Measurements from ENCODE around the gene SOX14. TPM values are rescaled to one million over a fixed set of nuclear protein-coding genes. Genes with fewer than 3 reads are reported as not detected.

SOX14 gene
- not detected for total RNA-seq

DNA sequence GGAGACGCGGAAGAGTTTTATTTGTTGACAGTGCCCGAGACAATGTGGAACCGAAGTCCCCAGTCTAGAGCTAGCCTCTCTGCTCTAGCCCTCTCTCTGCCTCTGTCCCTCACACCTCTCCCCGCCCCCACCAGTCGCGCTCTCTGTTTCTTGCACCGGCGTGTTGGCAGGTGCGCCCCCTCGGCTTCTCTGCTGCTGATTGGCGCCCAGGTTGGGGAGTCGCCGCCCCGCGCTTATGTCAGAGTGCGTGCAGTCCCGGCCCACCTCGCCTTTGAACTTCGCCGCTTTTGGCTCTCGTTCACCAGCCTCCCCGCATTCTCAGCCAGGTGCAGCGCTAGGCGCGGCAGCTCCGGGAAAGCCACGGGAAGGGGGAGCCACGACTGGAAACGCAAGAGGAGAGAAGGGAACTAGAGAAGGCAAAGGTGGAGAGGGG is at the start of gene SOX14:
SOX14 (plus strand) TSS at position 315 of the 433 bp plus-strand sequence. CDS start 470 bp downstream, outside the sequence.
- Mint-ChIP-seq H3K36me3 (no peaks in the 10 kb centered on the region), H3K9me3 (no peaks in the 10 kb centered on the region), H3K4me3 (no peak within 1 kb of the TSS), H3K27ac (no peak within 1 kb of the TSS), H3K4me1 (ENCODE audit: low read depth) (peaks cover 5% of the 10 kb centered on the region), H3K27me3 (peaks cover 75% of the 10 kb centered on the region)
- intact Hi-C loops (cut with micrococcal nuclease), result no loop called here
- peak; percentile 16 for DNase-seq
- ChIA-PET CTCF (no interaction called here), POLR2A (no interaction called here)

DNA sequence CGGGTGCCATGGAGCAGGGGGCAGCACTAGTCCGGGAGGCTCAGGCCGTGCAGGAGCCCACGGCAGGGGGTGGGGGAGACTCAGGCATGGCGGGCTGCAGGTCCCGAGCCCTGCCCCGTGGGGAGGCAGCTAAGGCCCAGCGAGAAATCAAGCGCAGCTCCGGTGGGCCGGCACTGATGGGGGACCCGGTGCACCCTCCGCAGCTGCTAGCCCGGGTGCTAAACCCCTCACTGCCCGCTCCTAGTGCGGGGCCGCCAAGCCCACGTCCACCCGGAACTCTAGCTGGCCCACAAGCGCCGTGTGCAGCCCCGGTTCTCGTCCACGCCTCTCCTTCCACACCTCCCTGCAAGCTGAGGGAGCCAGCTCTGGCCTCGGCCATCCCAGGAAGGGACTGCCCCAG is 49.6 kb upstream of the SOX14 start:
- Mint-ChIP-seq H3K36me3 (no peaks in the 10 kb centered on the region), H3K27me3 (no peaks in the 10 kb centered on the region), H3K9me3 (peaks cover 17% of the 10 kb centered on the region), H3K27ac (no peak overlapping the region), H3K4me3 (no peak overlapping the region), H3K4me1 (ENCODE audit: low read depth) (no peaks in the 10 kb centered on the region)
- DNase-seq, result no peak
- CTCF ChIA-PET, result no interaction called here
- intact Hi-C loops (cut with micrococcal nuclease), result no loop called here
- POLR2A ChIA-PET, result no interaction called here

DNA sequence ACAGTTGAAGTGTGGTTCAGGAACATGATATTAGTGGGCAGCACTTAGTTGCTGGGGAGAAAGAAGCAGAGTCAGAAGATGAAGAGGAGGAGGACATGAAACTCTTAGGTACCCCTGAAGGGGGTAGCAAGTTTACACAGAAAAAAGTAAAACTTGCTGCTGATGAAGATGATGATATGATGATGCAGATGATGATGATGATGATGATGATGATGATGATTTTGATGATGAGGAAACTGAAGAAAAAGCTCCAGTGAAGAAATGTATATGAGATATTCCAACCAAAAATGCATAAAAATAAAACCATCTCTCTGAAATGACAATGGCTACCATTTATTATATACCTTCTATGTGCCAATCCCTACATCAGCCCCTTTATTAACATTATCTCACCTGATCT is 39.9 kb upstream of the SOX14 start:
- Mint-ChIP-seq H3K27ac (no peak overlapping the region), H3K4me1 (ENCODE audit: low read depth) (no peaks in the 10 kb centered on the region), H3K36me3 (no peaks in the 10 kb centered on the region), H3K27me3 (no peaks in the 10 kb centered on the region), H3K4me3 (no peak overlapping the region), H3K9me3 (peaks cover 10% of the 10 kb centered on the region)
- POLR2A ChIA-PET, result no interaction called here
- intact Hi-C loops (cut with micrococcal nuclease), result no loop called here
- DNase-seq, result no peak
- CTCF ChIA-PET, result no interaction called here

DNA sequence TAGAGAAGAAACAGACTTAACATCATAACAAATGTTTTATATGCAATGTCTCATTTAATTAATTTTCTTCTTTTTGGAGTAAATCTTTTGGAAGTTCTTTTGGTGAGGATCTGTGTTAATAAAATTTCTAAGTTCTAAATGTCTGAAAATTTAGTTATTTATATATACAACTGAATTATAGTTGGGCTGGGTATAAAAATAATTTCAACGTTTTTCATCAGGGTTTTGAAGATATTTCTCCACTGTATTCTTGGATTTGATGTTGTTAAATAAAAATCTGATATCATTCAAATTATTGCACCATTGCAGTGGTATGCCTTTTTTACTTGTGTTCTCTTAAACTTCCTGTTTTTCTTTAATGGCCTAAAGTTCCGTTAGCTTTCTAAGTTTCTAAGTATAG is 26.9 kb upstream of the SOX14 start:
- Mint-ChIP-seq H3K4me1 (ENCODE audit: low read depth) (no peaks in the 10 kb centered on the region), H3K4me3 (no peak overlapping the region), H3K27me3 (no peaks in the 10 kb centered on the region), H3K36me3 (no peaks in the 10 kb centered on the region), H3K9me3 (peaks cover 28% of the 10 kb centered on the region), H3K27ac (no peak overlapping the region)
- CTCF ChIA-PET, result no interaction called here
- intact Hi-C loops (cut with micrococcal nuclease), result no loop called here
- POLR2A ChIA-PET, result no interaction called here
- no peak for DNase-seq

GRCh38 chr3:137738710-137739109 is 25.4 kb upstream of the SOX14 start:
- no peaks in the 10 kb centered on the region for H3K36me3 Mint-ChIP-seq
- ChIA-PET CTCF (no interaction called here), POLR2A (no interaction called here)
- peaks cover 28% of the 10 kb centered on the region for H3K9me3 Mint-ChIP-seq
- no peaks in the 10 kb centered on the region for H3K27me3 Mint-ChIP-seq
- H3K4me1 Mint-ChIP-seq (ENCODE audit: low read depth), result no peaks in the 10 kb centered on the region
- intact Hi-C loops (cut with micrococcal nuclease), result no loop called here
- H3K4me3 Mint-ChIP-seq, result no peak overlapping the region
- no peak overlapping the region for H3K27ac Mint-ChIP-seq
- no peak for DNase-seq

GRCh38 chr3:137743608-137744007 is 20.5 kb upstream of the SOX14 start:
- intact Hi-C loops (cut with micrococcal nuclease), result no loop called here
- no peak for DNase-seq
- no peaks in the 10 kb centered on the region for H3K9me3 Mint-ChIP-seq

DNA sequence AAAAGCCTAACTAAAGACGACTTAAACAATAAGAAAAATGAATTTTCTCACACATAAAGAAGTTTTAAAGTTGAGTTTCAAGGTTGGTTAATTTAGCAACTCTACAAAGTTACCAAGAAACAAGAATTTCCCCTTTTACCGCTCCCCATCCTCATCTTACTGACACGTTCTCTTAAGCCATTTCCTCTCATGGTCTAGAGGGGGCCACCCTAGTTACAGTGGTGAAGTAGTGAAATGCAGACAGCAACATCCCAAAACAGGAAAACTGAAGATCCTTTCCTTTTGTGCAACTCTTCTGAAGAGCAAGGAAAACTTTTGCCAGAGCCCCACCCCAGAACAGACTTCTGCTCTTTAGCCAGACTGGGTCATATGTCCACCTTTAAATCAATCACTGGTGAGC is 17.3 kb upstream of the SOX14 start:
- intact Hi-C loops (cut with micrococcal nuclease), result no loop called here
- Mint-ChIP-seq H3K36me3 (no peaks in the 10 kb centered on the region), H3K9me3 (no peaks in the 10 kb centered on the region), H3K4me1 (ENCODE audit: low read depth) (no peaks in the 10 kb centered on the region), H3K27ac (no peak overlapping the region), H3K27me3 (peaks cover 3% of the 10 kb centered on the region), H3K4me3 (no peak overlapping the region)
- ChIA-PET CTCF (no interaction called here), POLR2A (no interaction called here)
- no peak for DNase-seq

More at GRCh38 chr3:137743608-137744007, 20.5 kb upstream of the SOX14 start:
- no peaks in the 10 kb centered on the region for H3K4me1 Mint-ChIP-seq (ENCODE audit: low read depth)
- no peak overlapping the region for H3K4me3 Mint-ChIP-seq
- no peak overlapping the region for H3K27ac Mint-ChIP-seq
- H3K27me3 Mint-ChIP-seq, result peaks cover 3% of the 10 kb centered on the region
- CTCF ChIA-PET, result no interaction called here
- POLR2A ChIA-PET, result no interaction called here
- H3K36me3 Mint-ChIP-seq, result no peaks in the 10 kb centered on the region

DNA sequence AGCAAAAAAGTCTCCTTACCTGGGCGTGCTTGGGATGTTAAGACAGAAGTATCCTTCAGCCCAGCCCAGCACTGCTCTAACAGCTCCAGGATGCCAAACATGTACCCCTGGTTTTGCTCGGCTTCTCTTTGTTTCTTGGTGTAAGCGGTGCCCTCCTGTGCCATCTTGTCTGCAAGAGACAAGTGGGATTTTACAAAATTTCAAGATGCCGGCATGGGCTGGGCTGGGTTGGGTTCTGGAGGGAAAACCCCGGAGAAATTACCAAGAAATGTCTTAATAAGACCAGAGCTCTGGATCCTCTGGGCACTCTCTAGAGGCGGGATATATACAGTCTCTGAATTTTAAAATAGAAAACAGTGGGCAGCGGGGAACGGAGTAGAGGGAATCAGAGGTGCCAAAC is 4.6 kb upstream of the SOX14 start:
- CTCF ChIA-PET, result no interaction called here
- Mint-ChIP-seq H3K27ac (no peak overlapping the region), H3K4me1 (ENCODE audit: low read depth) (peaks cover 5% of the 10 kb centered on the region), H3K9me3 (peaks cover 10% of the 10 kb centered on the region), H3K36me3 (no peaks in the 10 kb centered on the region), H3K27me3 (peaks cover 42% of the 10 kb centered on the region), H3K4me3 (no peak overlapping the region)
- intact Hi-C loops (cut with micrococcal nuclease), result no loop called here
- no peak for DNase-seq
- POLR2A ChIA-PET, result no interaction called here

- peaks cover 5% of the 10 kb centered on the region for H3K4me1 Mint-ChIP-seq (ENCODE audit: low read depth)
- no peak overlapping the region for H3K27ac Mint-ChIP-seq
- H3K4me3 Mint-ChIP-seq, result no peak overlapping the region
- peaks cover 2% of the 10 kb centered on the region for H3K9me3 Mint-ChIP-seq
- ChIA-PET CTCF (interaction anchor here (0.7 kb wide), 1 partner anchor 1923 kb away, joined by 3 read pairs; no protein-coding TSS in a partner anchor), POLR2A (no interaction called here)
- peaks cover 51% of the 10 kb centered on the region for H3K27me3 Mint-ChIP-seq
- intact Hi-C loops (cut with micrococcal nuclease), result no loop called here
- no peaks in the 10 kb centered on the region for H3K36me3 Mint-ChIP-seq
- DNase-seq, result no peak
Observed at GRCh38 chr3:137760341-137761098, 3.6 kb upstream of the SOX14 start.

GRCh38 chr3:137761099-137761562 is 3.0 kb upstream of the SOX14 start:
- intact Hi-C loops (cut with micrococcal nuclease), result no loop called here
- no peaks in the 10 kb centered on the region for H3K36me3 Mint-ChIP-seq
- ChIA-PET POLR2A (no interaction called here), CTCF (interaction anchor here (0.7 kb wide), 1 partner anchor 1924 kb away, joined by 3 read pairs; no protein-coding TSS in a partner anchor)
- H3K4me1 Mint-ChIP-seq (ENCODE audit: low read depth), result peaks cover 5% of the 10 kb centered on the region
- no peak for DNase-seq
- H3K9me3 Mint-ChIP-seq, result peaks cover 2% of the 10 kb centered on the region
- no peak overlapping the region for H3K4me3 Mint-ChIP-seq
- H3K27ac Mint-ChIP-seq, result no peak overlapping the region
- peaks cover 57% of the 10 kb centered on the region for H3K27me3 Mint-ChIP-seq

GRCh38 chr3:137761563-137762503 is 2.3 kb upstream of the SOX14 start:
- Mint-ChIP-seq H3K4me3 (no peak overlapping the region), H3K4me1 (ENCODE audit: low read depth) (peaks cover 5% of the 10 kb centered on the region), H3K27ac (no peak overlapping the region), H3K27me3 (peaks cover 64% of the 10 kb centered on the region), H3K9me3 (no peaks in the 10 kb centered on the region), H3K36me3 (no peaks in the 10 kb centered on the region)
- ChIA-PET CTCF (no interaction called here), POLR2A (no interaction called here)
- no peak for DNase-seq
- intact Hi-C loops (cut with micrococcal nuclease), result no loop called here

- intact Hi-C loops (cut with micrococcal nuclease), result no loop called here
- peaks cover 73% of the 10 kb centered on the region for H3K27me3 Mint-ChIP-seq
- no peak overlapping the region for H3K4me3 Mint-ChIP-seq
- no peaks in the 10 kb centered on the region for H3K36me3 Mint-ChIP-seq
- H3K4me1 Mint-ChIP-seq (ENCODE audit: low read depth), result peaks cover 5% of the 10 kb centered on the region
- no peak for DNase-seq
- ChIA-PET POLR2A (no interaction called here), CTCF (no interaction called here)
- no peak overlapping the region for H3K27ac Mint-ChIP-seq
- H3K9me3 Mint-ChIP-seq, result no peaks in the 10 kb centered on the region
Observed at GRCh38 chr3:137762674-137763593, 1.2 kb upstream of the SOX14 start.
